Adrenal gland (tissue), 5 donors: ENCODE results near the gene STX5.

Experiments
- CTCF ChIP-seq, 6 experiments: fragments of 450-650 bp in 4 of 6; fragments of 200-600 bp in 2 of 6; sonication (generic) in 1 of 6; IDR thresholded peaks; 1 replicate in 5 of 6; 2 replicates in 1 of 6; pipeline versions ENCODE4 v1.5.1 to v1.8.0; 2016 to 2021; ENCODE audit warnings: antibody characterized with exemption in 6 of 6, mild to moderate bottlenecking in 2 of 6, moderate library complexity in 1 of 6
- POLR2A ChIP-seq, 2 donors: fragments of 450-650 bp; IDR thresholded peaks; one replicate each; pipeline ENCODE4 v1.6.1; 2017; ENCODE audit warnings: antibody characterized with exemption in 2 of 2, mild to moderate bottlenecking in 2 of 2, moderate library complexity in 1 of 2
- donor health status: DM: no; HTN: no; CAD: no.

GRCh38 chr11:62816557-62816956 is 15.3 kb downstream of the STX5 start:
- TF ChIP-seq POLR2A (IDR thresholded peaks at IDR 0.05) (no peak), CTCF (IDR thresholded peaks at IDR 0.05) (no peak)
